Subcutaneous abdominal adipose tissue (tissue), 5 donors: ENCODE results near the gene CHRNA10.

Experiments used
- H3K27ac ChIP-seq: one replicate; pipeline ENCODE4 v1.7.0; 2013; ENCODE audit warnings: low read depth, mild to moderate bottlenecking, inconsistent platforms, low read length, moderate library complexity
- H3K27me3 ChIP-seq, 5 donors: one replicate each; pipeline ENCODE4 v1.7.0; 2013; ENCODE audit warnings: low read length in 5 of 5, inconsistent platforms in 1 of 5; ENCODE audit not compliant: control insufficient read depth in 5 of 5, insufficient read depth in 4 of 5
- H3K36me3 ChIP-seq, 5 donors: one replicate each; pipeline ENCODE4 v1.7.0; 2013; ENCODE audit warnings: low read length in 5 of 5; ENCODE audit not compliant: control insufficient read depth in 5 of 5, insufficient read depth in 5 of 5
- H3K4me1 ChIP-seq, 5 donors: one replicate each; pipeline ENCODE4 v1.7.0; 2013; ENCODE audit warnings: low read length in 5 of 5, mild to moderate bottlenecking in 3 of 5, moderate library complexity in 1 of 5; ENCODE audit not compliant: control insufficient read depth in 5 of 5, insufficient read depth in 5 of 5
- H3K4me3 ChIP-seq, 5 donors: one replicate each; pipeline ENCODE4 v1.7.0; 2013; ENCODE audit warnings: low read length in 5 of 5, low read depth in 1 of 5
- H3K9ac ChIP-seq, 5 donors: one replicate each; pipeline ENCODE4 v1.7.0; 2013; ENCODE audit warnings: low read length in 5 of 5, mild to moderate bottlenecking in 4 of 5, moderate library complexity in 3 of 5
- H3K9me3 ChIP-seq, 5 donors: one replicate each; pipeline ENCODE4 v1.7.0; 2013; ENCODE audit warnings: low read length in 5 of 5; ENCODE audit not compliant: control insufficient read depth in 5 of 5
- donor health status: healthy.
- donor health status: healthy.
- donor health status: healthy.
- donor health status: healthy.
- donor health status: healthy.

The CHRNA10 gene

GRCh38 chr11:3616721-3617460 is 54.3 kb downstream of the CHRNA10 start:
- Histone ChIP-seq H3K4me1 (peaks cover 0 to 13% (median 0%) of the 10 kb centered on the region in 5 donors), H3K27me3 (no peaks in the 10 kb centered on the region), H3K36me3 (no peaks in the 10 kb centered on the region), H3K9me3 (peaks cover 0 to 6% (median 0%) of the 10 kb centered on the region in 5 donors), H3K9ac (no peak overlapping the region), H3K4me3 (no peak overlapping the region), H3K27ac (no peak overlapping the region)

GRCh38 chr11:3615998-3616397 is 55.2 kb downstream of the CHRNA10 start:
- peaks cover 0 to 7% (median 0%) of the 10 kb centered on the region in 5 donors for H3K9me3 ChIP-seq

More at GRCh38 chr11:3615998-3616397, 55.2 kb downstream of the CHRNA10 start:
- Histone ChIP-seq H3K4me1 (peaks cover 0 to 13% (median 0%) of the 10 kb centered on the region in 5 donors), H3K36me3 (no peaks in the 10 kb centered on the region), H3K27me3 (no peaks in the 10 kb centered on the region), H3K27ac (no peak overlapping the region), H3K9ac (no peak overlapping the region), H3K4me3 (no peak overlapping the region)
